PC-9 (cell line): ENCODE measurements around the gene SLC6A19.

ENCODE experiments used
- EZH2 ChIP-seq: fragments of 200-600 bp; sonication (generic); IDR thresholded peaks from 2 replicates; pipeline ENCODE4 v1.8.0; 2017; ENCODE audit warnings: antibody characterized with exemption, low read depth
- TF ChIP-seq, protein P1 (sequence below): fragments of 200-600 bp; sonication (generic); conservative IDR thresholded peaks from 2 replicates; pipeline ENCODE4 v1.6.1; 2017; ENCODE audit warnings: mixed run types, antibody characterized with exemption, mild to moderate bottlenecking, moderate library complexity

DNA sequence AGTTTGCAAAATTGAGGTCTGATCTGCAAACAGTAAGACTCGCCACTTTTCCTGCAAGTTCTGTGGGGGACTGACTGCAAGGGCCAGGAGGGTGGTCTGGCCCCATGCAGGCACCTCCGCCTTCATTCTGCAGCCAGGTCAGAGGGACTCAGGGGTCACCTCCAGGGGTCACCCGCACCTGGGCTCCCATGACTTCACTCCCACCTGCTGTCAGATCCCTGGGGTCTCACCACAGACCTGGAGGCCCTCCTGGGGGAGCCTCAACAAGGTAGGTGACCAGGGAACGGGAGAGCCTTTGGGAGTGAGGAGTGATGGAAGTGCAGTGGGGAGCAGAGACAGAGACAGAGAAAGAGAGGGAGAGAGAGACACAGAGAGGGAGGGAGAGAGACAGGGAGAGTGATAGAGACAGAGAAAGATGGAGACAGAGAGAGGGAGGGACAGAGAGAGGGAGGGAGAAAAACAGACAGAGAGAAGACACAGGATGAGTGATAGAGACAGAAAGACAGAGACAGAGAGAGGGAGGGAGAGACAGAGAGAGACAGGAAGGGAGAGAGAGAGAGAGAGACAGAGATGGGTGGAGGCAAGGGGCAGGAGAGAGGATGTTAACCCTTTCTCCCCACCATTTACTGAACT is 41.5 kb upstream of the SLC6A19 start:
- TF ChIP-seq, protein P1, sequence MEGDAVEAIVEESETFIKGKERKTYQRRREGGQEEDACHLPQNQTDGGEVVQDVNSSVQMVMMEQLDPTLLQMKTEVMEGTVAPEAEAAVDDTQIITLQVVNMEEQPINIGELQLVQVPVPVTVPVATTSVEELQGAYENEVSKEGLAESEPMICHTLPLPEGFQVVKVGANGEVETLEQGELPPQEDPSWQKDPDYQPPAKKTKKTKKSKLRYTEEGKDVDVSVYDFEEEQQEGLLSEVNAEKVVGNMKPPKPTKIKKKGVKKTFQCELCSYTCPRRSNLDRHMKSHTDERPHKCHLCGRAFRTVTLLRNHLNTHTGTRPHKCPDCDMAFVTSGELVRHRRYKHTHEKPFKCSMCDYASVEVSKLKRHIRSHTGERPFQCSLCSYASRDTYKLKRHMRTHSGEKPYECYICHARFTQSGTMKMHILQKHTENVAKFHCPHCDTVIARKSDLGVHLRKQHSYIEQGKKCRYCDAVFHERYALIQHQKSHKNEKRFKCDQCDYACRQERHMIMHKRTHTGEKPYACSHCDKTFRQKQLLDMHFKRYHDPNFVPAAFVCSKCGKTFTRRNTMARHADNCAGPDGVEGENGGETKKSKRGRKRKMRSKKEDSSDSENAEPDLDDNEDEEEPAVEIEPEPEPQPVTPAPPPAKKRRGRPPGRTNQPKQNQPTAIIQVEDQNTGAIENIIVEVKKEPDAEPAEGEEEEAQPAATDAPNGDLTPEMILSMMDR = no peak
- no peak for TF ChIP-seq EZH2
